ENCODE data around the gene C20orf204.

DNA sequence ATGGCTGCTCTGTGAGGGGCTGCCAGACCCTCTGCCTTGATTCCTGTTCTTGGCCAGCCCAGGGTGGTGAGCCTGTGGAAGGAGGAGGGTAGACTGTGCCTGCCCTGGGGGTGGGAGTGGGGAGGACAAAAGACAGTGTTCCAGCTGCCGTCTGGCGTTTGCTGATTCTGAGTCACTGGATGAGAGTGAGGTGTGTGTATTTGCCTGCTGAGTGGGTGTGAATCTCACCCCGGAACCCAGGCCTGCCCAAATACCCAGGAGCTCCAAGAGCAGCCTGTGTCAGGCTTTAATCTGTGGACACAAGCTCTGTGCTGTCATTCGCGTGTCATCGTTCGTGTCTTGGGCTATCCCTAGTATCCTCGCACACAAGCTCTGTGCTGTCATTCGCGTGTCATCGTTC is 50.8 kb downstream of the C20orf204 start:
- TF ChIP-seq POLR2A (IDR thresholded peaks at IDR 0.05), result no peak
- TF ChIP-seq, protein P1, sequence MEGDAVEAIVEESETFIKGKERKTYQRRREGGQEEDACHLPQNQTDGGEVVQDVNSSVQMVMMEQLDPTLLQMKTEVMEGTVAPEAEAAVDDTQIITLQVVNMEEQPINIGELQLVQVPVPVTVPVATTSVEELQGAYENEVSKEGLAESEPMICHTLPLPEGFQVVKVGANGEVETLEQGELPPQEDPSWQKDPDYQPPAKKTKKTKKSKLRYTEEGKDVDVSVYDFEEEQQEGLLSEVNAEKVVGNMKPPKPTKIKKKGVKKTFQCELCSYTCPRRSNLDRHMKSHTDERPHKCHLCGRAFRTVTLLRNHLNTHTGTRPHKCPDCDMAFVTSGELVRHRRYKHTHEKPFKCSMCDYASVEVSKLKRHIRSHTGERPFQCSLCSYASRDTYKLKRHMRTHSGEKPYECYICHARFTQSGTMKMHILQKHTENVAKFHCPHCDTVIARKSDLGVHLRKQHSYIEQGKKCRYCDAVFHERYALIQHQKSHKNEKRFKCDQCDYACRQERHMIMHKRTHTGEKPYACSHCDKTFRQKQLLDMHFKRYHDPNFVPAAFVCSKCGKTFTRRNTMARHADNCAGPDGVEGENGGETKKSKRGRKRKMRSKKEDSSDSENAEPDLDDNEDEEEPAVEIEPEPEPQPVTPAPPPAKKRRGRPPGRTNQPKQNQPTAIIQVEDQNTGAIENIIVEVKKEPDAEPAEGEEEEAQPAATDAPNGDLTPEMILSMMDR (IDR thresholded peaks at IDR 0.05), result no peak
